GM12878 (cell line): Measurements from ENCODE around the gene S1PR1. TPM values are rescaled to one million over a fixed set of nuclear protein-coding genes. Genes with fewer than 3 reads are reported as not detected.

ENCODE experiments used
- ATAC-seq: fragments of 200-7000 bp; cut with Tn5 transposase; 3 replicates; pipeline ENCODE4 v1.9.1; 2020; ENCODE audit warnings: mild to moderate bottlenecking, moderate library complexity
- BruUV-seq: library from RNA; stranded (reverse); fragments of 400-500 nt; replicated peaks from 2 replicates; lab custom pipeline; 2021; lab: Mats Ljungman, UMichigan
- CTCF ChIA-PET: fragments of 300-600 bp; sonication (Branson Sonifier 250); formaldehyde crosslinking; extraction: SDS; loops from one replicate; lab custom pipeline; 2021; ENCODE audit warnings: inconsistent platforms; lab: Yijun Ruan, JAX
- POLR2A ChIA-PET: fragments of 350-600 bp; formaldehyde crosslinking; extraction: SDS; loops from one replicate; lab custom pipeline; 2021; ENCODE audit warnings: inconsistent platforms; lab: Charles Lee
- RAD21 ChIA-PET: fragments of 300-600 bp; sonication (Branson Sonifier 250); formaldehyde crosslinking; loops from one replicate; lab custom pipeline; 2023; ENCODE audit warnings: antibody characterized with exemption; ENCODE audit not compliant: unreplicated experiment; lab: Charles Lee
- SMC1A ChIA-PET: fragments of 300-600 bp; sonication (Branson Sonifier 250); formaldehyde crosslinking; loops from one replicate; lab custom pipeline; 2023; ENCODE audit not compliant: unreplicated experiment, uncharacterized antibody; lab: Charles Lee
- DNase-seq: peaks from one replicate; pipeline ENCODE4 v3.0.0-alpha.2; 2011; ENCODE audit warnings: low read depth, low spot score
- FAIRE-seq: peaks from 3 replicates; lab custom pipeline; 2011; peaks lifted over from hg19 to GRCh38; lab: Jason Lieb, UNC
- H2AFZ ChIP-seq: 2 replicates; pipeline ENCODE4 v1.6.0; 2011; ENCODE audit warnings: low read depth, low read length, control low read depth; ENCODE audit not compliant: control insufficient read depth
- H3K27ac ChIP-seq: 2 replicates; pipeline ENCODE4 v1.5.1; 2011; ENCODE audit warnings: control low read depth; ENCODE audit not compliant: control insufficient read depth, insufficient read depth
- H3K27me3 ChIP-seq, 2 experiments: replicated peaks in 1 of 2; 2 replicates each; pipeline versions ENCODE4 v1.6.0 to v1.6.1; 2011; ENCODE audit warnings: low read length in 1 of 2; ENCODE audit not compliant: control insufficient read depth in 2 of 2, insufficient read depth in 2 of 2
- H3K36me3 ChIP-seq, 2 experiments: 2 replicates each; pipeline ENCODE4 v1.5.1; 2011; ENCODE audit warnings: low read length in 1 of 2; ENCODE audit not compliant: control insufficient read depth in 2 of 2, insufficient read depth in 2 of 2
- H3K4me1 ChIP-seq: 2 replicates; pipeline ENCODE4 v1.6.1; 2011; ENCODE audit warnings: mild to moderate bottlenecking, low read length, moderate library complexity, mixed read lengths; ENCODE audit not compliant: control insufficient read depth, insufficient read depth
- H3K4me2 ChIP-seq: 2 replicates; pipeline ENCODE4 v1.6.0; 2011; ENCODE audit warnings: control low read depth; ENCODE audit not compliant: control insufficient read depth, insufficient read depth
- H3K4me3 ChIP-seq: fragments of 200-600 bp; sonication (generic); 2 replicates; pipeline ENCODE4 v1.5.1; 2016
- H3K79me2 ChIP-seq: 2 replicates; pipeline ENCODE4 v1.6.0; 2011; ENCODE audit warnings: low read length; ENCODE audit not compliant: control insufficient read depth, insufficient read depth
- H3K9ac ChIP-seq: 2 replicates; pipeline ENCODE4 v1.8.0; 2011; ENCODE audit warnings: low read length, control low read depth, mixed read lengths; ENCODE audit not compliant: control insufficient read depth, insufficient read depth
- H3K9me3 ChIP-seq: replicated peaks from 3 replicates; pipeline ENCODE4 v1.5.1; 2011; ENCODE audit warnings: mild to moderate bottlenecking, low read length; ENCODE audit not compliant: control insufficient read depth, insufficient read depth
- H4K20me1 ChIP-seq: 2 replicates; pipeline ENCODE4 v1.6.0; 2011; ENCODE audit not compliant: control insufficient read depth, insufficient read depth
- CBX5 ChIP-seq: sonication (generic); IDR thresholded peaks from 2 replicates; pipeline ENCODE4 v1.6.1; 2016; ENCODE audit warnings: low read depth, moderate library complexity, mild to moderate bottlenecking, inconsistent platforms
- IKZF1 ChIP-seq: fragments of 450-650 bp; conservative IDR thresholded peaks from 2 replicates; pipeline ENCODE4 v1.6.1; 2017; ENCODE audit warnings: antibody characterized with exemption, mild to moderate bottlenecking
- IRF5 ChIP-seq: fragments of 450-650 bp; IDR thresholded peaks from 2 replicates; pipeline ENCODE4 v1.6.1; 2017; ENCODE audit warnings: borderline replicate concordance
- RELA ChIP-seq: fragments of 450-650 bp; IDR thresholded peaks from 2 replicates; pipeline ENCODE4 v1.8.0; 2014; ENCODE audit warnings: borderline replicate concordance; ENCODE audit not compliant: partially characterized antibody
- SPI1 ChIP-seq: IDR thresholded peaks from 2 replicates; pipeline ENCODE4 v1.6.1; 2011; ENCODE audit warnings: low read depth, mild to moderate bottlenecking, low read length, moderate library complexity, borderline replicate concordance; ENCODE audit not compliant: insufficient read depth
- TCF12 ChIP-seq: IDR thresholded peaks from 2 replicates; pipeline ENCODE4 v1.6.1; 2011; ENCODE audit warnings: low read depth, mild to moderate bottlenecking, low read length
- WRNIP1 ChIP-seq: IDR thresholded peaks from 2 replicates; pipeline ENCODE4 v1.6.1; 2011; ENCODE audit warnings: low read depth, low read length, improper control_type of control experiment, borderline replicate concordance
- ZNF217 ChIP-seq: fragments of 450-650 bp; IDR thresholded peaks from 2 replicates; pipeline ENCODE4 v1.6.1; 2017; ENCODE audit warnings: antibody characterized with exemption, mild to moderate bottlenecking
- WGBS: methylation state at CpG from one replicate; pipeline ENCODE4 v1.1.6; 2016; ENCODE audit warnings: low lambda C conversion rate; ENCODE audit not compliant: insufficient replicate concordance, insufficient coverage; ENCODE audit errors: missing lambda C conversion rate; 5-methylcytosine and 5-hydroxymethylcytosine counted together
- in situ Hi-C: fragments of 300-500 bp; cut with MboI; formaldehyde crosslinking; loops from 9 replicates; pipeline ENCODE4 v1.14.3; 2018; ENCODE audit warnings: mixed read lengths
- intact Hi-C: fragments of 100-400 bp; cut with micrococcal nuclease; formaldehyde crosslinking; loops from one replicate; pipeline ENCODE4 v1.14.2; 2022; ENCODE audit not compliant: unreplicated experiment
- polyA plus RNA-seq, 11 experiments: library from polyadenylated mRNA; depleted of rRNA in 4 of 11; unstranded in 6 of 11; stranded (reverse) in 5 of 11; fragments of >200 nt; fragmentation: Nextera tagmentation in 4 of 11; fragmentation: Illumina TruSeq in 1 of 11; extraction: Ambion mirVana in 4 of 11; extraction: Trizol in 1 of 11; gene quantifications; 1 replicate in 1 of 11; 2 replicates in 10 of 11; pipeline versions ENCODE4 v1.2.1 to v1.2.3, GENCODE V29; 2011 to 2016; ENCODE audit warnings: inconsistent platforms in 2 of 11, missing spikeins in 2 of 11, low read depth in 1 of 11
- total RNA-seq, 4 experiments: library from RNA; depleted of rRNA in 3 of 4; stranded (reverse); fragments of >200 nt in 3 of 4; fragmentation: Illumina TruSeq in 1 of 4; extraction: Trizol in 1 of 4; gene quantifications; 2 replicates each; pipeline versions ENCODE4 v1.2.1 to v1.2.3, GENCODE V29; 2013 to 2021

The S1PR1 gene
- total and polyA plus RNA-seq, 10 of the 15 experiments (the other 5 are each of a cell fraction or from before 2014, with no cell fraction given) = 3.8 to 59.4 (median 30.7) TPM

DNA sequence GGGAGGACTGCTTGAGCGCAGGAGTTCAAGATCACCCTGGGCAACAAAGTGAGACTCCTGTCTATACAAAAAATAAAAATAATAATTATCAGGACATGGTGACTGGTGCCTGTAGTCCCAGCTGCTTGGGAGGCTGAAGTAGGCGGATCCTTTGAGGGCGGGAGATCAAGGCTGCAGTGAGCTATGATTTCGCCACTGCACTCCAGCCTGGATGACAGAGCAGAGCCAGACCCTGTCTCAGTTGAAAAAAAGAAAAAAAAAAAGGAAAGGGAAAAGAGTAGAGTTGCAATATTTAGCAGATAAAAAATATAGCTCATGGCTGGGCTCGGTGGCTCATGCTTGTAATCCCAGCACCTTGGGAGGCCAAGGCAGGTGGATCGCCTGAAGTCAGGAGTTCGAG lies 3.3 kb upstream of the S1PR1 start:
- Histone ChIP-seq H3K4me3 (no peak overlapping the region), H3K36me3 (no peaks in the 10 kb centered on the region), H4K20me1 (no peaks in the 10 kb centered on the region), H3K9me3 (no peaks in the 10 kb centered on the region), H3K79me2 (peaks cover 24% of the 10 kb centered on the region), H3K4me1 (peaks cover 7% of the 10 kb centered on the region; the same call in 1 of the 2 replicates), H3K4me2 (no peak overlapping the region), H3K9ac (no peak overlapping the region), H2AFZ (no peak overlapping the region), H3K27me3 (no peaks in the 10 kb centered on the region), H3K27ac (no peak overlapping the region)
- DNase-seq (no peak), FAIRE-seq (no peak), ATAC-seq (no peak)
- ChIA-PET CTCF (interaction anchor here (0.6 to 2.4 kb wide), 4 partner anchors 55 to 514 kb away, joined by 3 to 10 read pairs (median 6); no protein-coding TSS in a partner anchor), RAD21 (no interaction called here), POLR2A (interaction anchor here (0.7 to 1.5 kb wide), 5 partner anchors 11 to 487 kb away, joined by 3 to 10 read pairs (median 6); no protein-coding TSS in a partner anchor), SMC1A (interaction anchor here (0.9 to 3.2 kb wide), 5 partner anchors 10 to 304 kb away, joined by 3 to 15 read pairs (median 4); no protein-coding TSS in a partner anchor)
- no peak for TF ChIP-seq ZNF217
- TF ChIP-seq IRF5 = no peak
- no peak for TF ChIP-seq WRNIP1
- TF ChIP-seq TCF12 = no peak
- no peak for TF ChIP-seq SPI1
- TF ChIP-seq IKZF1 = no peak
- TF ChIP-seq RELA = no peak
- TF ChIP-seq CBX5 = no peak
- in situ Hi-C loops (no loop called here), intact Hi-C loops (no loop called here)
- BruUV-seq = no TSS peak
- WGBS = 94% methylated on average over 7 of the region's 7 CpGs
